Heart left ventricle (tissue), 13 donors: ENCODE measurements around the gene PANX1.

ENCODE experiments used
- POLR2A ChIP-seq, 2 donors: fragments of 450-650 bp; IDR thresholded peaks; one replicate each; pipeline ENCODE4 v1.6.1; 2017; ENCODE audit warnings: antibody characterized with exemption in 2 of 2, mild to moderate bottlenecking in 2 of 2, moderate library complexity in 2 of 2
- TF ChIP-seq, protein P1 (sequence below), 12 donors: fragments of 200-600 bp; sonication (generic) in 4 of 12; IDR thresholded peaks; one replicate each; pipeline versions ENCODE4 v1.5.0 to v1.8.0; 2018 to 2022; ENCODE audit warnings: antibody characterized with exemption in 12 of 12, mild to moderate bottlenecking in 5 of 12
- donor health status: ischemic (EF 13 %, LVEDD 7.1; RV severe dilation, severe dysfunction).
- donor health status: DM: no; HTN: yes; CAD: no.
- donor health status: DM: no; HTN: no; CAD: no.
- donor health status: ischemic (EF 25% LVEDD 6.9; RV normal size, moderate dysfunction).
- donor health status: ischemic (EF 25% LVEDD 5.7; RV mildly dilated, moderate dysfunction).
- donor health status: ischemic (EF 35%, LVEDD 5.7; RV mildly dilated, moderate dysfunction).
- donor health status: nonischemic (EF 11% LVEDD 7.7; RV severe dilation, severe dysfunction).
- donor health status: DM: yes; HTN: yes; CAD: no.
- donor health status: PGD.
- donor health status: ischemic (EF 29% LVEDD 5.4; RV normal size, mild dysfunction).
- donor health status: nonischemic (EF 23%, LVEDD 6.1; RV moderate dilation, normal function).

DNA sequence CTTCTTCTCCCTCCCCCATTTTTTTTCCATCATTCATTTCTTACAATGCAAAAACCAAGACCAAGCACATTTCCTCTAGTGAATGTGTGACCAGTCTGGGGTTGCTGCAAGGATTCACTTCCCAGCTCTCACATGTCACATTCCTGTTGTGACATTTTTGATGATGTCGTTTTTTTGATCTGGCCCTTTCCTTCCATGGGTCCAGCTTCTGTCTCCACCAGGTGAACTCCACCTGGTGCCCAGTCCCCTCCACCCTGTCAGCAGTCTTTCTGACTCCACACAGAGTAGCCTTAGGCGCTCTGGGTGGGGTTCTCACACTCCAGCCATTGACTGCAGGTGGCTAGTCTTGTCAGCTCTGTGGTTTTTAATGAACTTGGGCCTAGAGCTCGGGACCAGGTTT, 15.6 kb downstream of the PANX1 start:
- TF ChIP-seq, protein P1, sequence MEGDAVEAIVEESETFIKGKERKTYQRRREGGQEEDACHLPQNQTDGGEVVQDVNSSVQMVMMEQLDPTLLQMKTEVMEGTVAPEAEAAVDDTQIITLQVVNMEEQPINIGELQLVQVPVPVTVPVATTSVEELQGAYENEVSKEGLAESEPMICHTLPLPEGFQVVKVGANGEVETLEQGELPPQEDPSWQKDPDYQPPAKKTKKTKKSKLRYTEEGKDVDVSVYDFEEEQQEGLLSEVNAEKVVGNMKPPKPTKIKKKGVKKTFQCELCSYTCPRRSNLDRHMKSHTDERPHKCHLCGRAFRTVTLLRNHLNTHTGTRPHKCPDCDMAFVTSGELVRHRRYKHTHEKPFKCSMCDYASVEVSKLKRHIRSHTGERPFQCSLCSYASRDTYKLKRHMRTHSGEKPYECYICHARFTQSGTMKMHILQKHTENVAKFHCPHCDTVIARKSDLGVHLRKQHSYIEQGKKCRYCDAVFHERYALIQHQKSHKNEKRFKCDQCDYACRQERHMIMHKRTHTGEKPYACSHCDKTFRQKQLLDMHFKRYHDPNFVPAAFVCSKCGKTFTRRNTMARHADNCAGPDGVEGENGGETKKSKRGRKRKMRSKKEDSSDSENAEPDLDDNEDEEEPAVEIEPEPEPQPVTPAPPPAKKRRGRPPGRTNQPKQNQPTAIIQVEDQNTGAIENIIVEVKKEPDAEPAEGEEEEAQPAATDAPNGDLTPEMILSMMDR (IDR thresholded peaks at IDR 0.05), result no peak
- TF ChIP-seq POLR2A (IDR thresholded peaks at IDR 0.05), result no peak
